Neural progenitor cell (in vitro differentiated cells): ENCODE results near the gene XPNPEP3. TPM values are rescaled to one million over a fixed set of nuclear protein-coding genes. Genes with fewer than 3 reads are reported as not detected.

Experiments used
- DNase-seq: peaks from one replicate; pipeline ENCODE4 v3.0.0-alpha.2; 2016; ENCODE audit warnings: low spot score
- H2AFZ ChIP-seq: fragments of 200-600 bp; sonication (generic); replicated peaks from 2 replicates; pipeline ENCODE4 v1.6.1; 2016; ENCODE audit warnings: antibody characterized with exemption
- H3F3A ChIP-seq: fragments of 200-600 bp; sonication (generic); 2 replicates; pipeline ENCODE4 v1.6.1; 2016; ENCODE audit warnings: antibody characterized with exemption, low read depth
- H3K27ac ChIP-seq: fragments of 200-600 bp; sonication (generic); 2 replicates; pipeline ENCODE4 v1.5.1; 2016; ENCODE audit warnings: mild to moderate bottlenecking
- H3K27me3 ChIP-seq: fragments of 200-600 bp; sonication (generic); 2 replicates; pipeline ENCODE4 v1.6.1; 2016; ENCODE audit warnings: mild to moderate bottlenecking, moderate library complexity
- H3K36me3 ChIP-seq: fragments of 200-600 bp; sonication (generic); 2 replicates; pipeline ENCODE4 v1.5.1; 2016
- H3K4me1 ChIP-seq: fragments of 200-600 bp; sonication (generic); 2 replicates; pipeline ENCODE4 v1.6.1; 2016; ENCODE audit warnings: mixed run types
- H3K4me2 ChIP-seq: fragments of 200-600 bp; sonication (generic); 2 replicates; pipeline ENCODE4 v1.6.1; 2016
- H3K4me3 ChIP-seq: fragments of 200-600 bp; sonication (generic); 2 replicates; pipeline ENCODE4 v1.5.1; 2016
- H3K79me2 ChIP-seq: fragments of 200-600 bp; sonication (generic); 2 replicates; pipeline ENCODE4 v1.6.1; 2016; ENCODE audit warnings: low read depth
- H3K9ac ChIP-seq: fragments of 200-600 bp; sonication (generic); 2 replicates; pipeline ENCODE4 v1.6.1; 2016
- H3K9me3 ChIP-seq: fragments of 200-600 bp; sonication (generic); 2 replicates; pipeline ENCODE4 v1.5.1; 2016; ENCODE audit warnings: low read depth
- H4K20me1 ChIP-seq: fragments of 200-600 bp; sonication (generic); 2 replicates; pipeline ENCODE4 v1.6.1; 2016; ENCODE audit warnings: low read depth
- H3K27ac Mint-ChIP-seq: 3 replicates; pipeline ENCODE4 v1.8.0; 2021; ENCODE audit warnings: mixed read lengths
- H3K27me3 Mint-ChIP-seq: 2 replicates; pipeline ENCODE4 v1.8.0; 2022; ENCODE audit warnings: low read depth, mild to moderate bottlenecking, inconsistent platforms, moderate library complexity, mixed read lengths; ENCODE audit not compliant: insufficient read depth
- H3K36me3 Mint-ChIP-seq: 3 replicates; pipeline ENCODE4 v1.8.0; 2021; ENCODE audit warnings: mixed read lengths
- H3K4me1 Mint-ChIP-seq: 3 replicates; pipeline ENCODE4 v1.8.0; 2021; ENCODE audit warnings: mixed read lengths
- H3K4me3 Mint-ChIP-seq: 3 replicates; pipeline ENCODE4 v1.8.0; 2021; ENCODE audit warnings: mild to moderate bottlenecking, moderate library complexity, mixed read lengths
- H3K9me3 Mint-ChIP-seq: 3 replicates; pipeline ENCODE4 v1.8.0; 2020; ENCODE audit warnings: mixed read lengths
- EZH2 ChIP-seq: fragments of 200-600 bp; sonication (generic); IDR thresholded peaks from 2 replicates; pipeline ENCODE4 v1.6.1; 2017; ENCODE audit warnings: antibody characterized with exemption, mild to moderate bottlenecking, moderate library complexity
- EZH2phosphoT487 ChIP-seq: fragments of 200-600 bp; sonication (generic); IDR thresholded peaks from 2 replicates; pipeline ENCODE4 v1.6.1; 2017; ENCODE audit warnings: antibody characterized with exemption
- total RNA-seq: library from RNA; depleted of rRNA; stranded (reverse); fragments of >200 nt; gene quantifications from 2 replicates; pipeline ENCODE4 v1.2.3, GENCODE V29; 2015; ENCODE audit warnings: low replicate concordance
- TF ChIP-seq, protein P1 (sequence below): fragments of 200-600 bp; sonication (generic); IDR thresholded peaks from 2 replicates; pipeline ENCODE4 v1.5.1; 2017; ENCODE audit warnings: antibody characterized with exemption, mild to moderate bottlenecking

Gene XPNPEP3
- total RNA-seq, 1 donor from 2014 or later: 21.4 TPM

DNA sequence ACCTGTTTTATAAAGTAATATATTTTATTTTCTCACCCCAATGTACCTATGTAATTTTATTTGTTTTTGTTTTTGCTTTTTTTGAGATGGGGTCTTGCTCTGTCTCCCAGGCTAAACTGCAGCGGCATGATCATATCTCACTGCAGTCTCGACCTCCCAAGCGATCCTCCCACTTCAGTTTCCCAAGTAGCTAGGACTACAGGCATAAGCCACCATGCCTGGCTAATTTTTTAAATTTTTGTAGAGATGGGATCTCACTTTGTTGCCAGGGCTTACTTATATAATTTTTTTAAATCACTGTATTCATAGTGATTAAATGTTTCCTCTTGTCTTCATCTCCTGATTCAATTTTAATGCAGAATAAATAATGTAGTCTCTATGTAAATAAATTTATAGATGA is 18.2 kb downstream of the XPNPEP3 start:
- no peak overlapping the region for H3K27ac Mint-ChIP-seq

DNA sequence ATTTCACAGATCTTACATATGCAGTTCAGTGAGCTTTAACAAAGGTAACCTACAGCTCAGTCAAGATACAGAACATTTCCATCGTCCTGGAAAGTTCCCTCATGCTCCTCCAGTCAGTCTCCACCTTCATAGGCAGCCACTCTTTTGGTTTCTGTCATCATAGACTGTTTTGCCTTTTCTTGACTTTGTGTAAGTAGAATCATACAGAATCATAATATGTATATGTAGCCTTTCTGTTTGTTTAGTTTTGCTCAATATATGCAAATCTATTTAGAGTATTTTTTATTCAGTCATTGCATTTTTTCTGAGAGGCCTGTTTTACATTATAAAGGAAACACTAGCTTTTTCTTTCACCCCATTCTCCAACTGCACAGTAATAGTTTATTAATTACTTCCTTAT is 20.0 kb downstream of the XPNPEP3 start:
- H3K4me3 Mint-ChIP-seq: no peak overlapping the region
- Histone ChIP-seq H2AFZ (no peak overlapping the region), H3K9ac (no peak overlapping the region), H3K27me3 (no peaks in the 10 kb centered on the region), H3K4me2 (no peak overlapping the region), H3K27ac (no peak overlapping the region), H3K4me3 (no peak overlapping the region), H4K20me1 (no peaks in the 10 kb centered on the region), H3K9me3 (no peaks in the 10 kb centered on the region), H3K36me3 (peaks cover 4% of the 10 kb centered on the region), H3K79me2 (no peaks in the 10 kb centered on the region), H3F3A (no peaks in the 10 kb centered on the region), H3K4me1 (no peaks in the 10 kb centered on the region)
- TF ChIP-seq EZH2 (no peak), EZH2phosphoT487 (no peak)
- TF ChIP-seq, protein P1, sequence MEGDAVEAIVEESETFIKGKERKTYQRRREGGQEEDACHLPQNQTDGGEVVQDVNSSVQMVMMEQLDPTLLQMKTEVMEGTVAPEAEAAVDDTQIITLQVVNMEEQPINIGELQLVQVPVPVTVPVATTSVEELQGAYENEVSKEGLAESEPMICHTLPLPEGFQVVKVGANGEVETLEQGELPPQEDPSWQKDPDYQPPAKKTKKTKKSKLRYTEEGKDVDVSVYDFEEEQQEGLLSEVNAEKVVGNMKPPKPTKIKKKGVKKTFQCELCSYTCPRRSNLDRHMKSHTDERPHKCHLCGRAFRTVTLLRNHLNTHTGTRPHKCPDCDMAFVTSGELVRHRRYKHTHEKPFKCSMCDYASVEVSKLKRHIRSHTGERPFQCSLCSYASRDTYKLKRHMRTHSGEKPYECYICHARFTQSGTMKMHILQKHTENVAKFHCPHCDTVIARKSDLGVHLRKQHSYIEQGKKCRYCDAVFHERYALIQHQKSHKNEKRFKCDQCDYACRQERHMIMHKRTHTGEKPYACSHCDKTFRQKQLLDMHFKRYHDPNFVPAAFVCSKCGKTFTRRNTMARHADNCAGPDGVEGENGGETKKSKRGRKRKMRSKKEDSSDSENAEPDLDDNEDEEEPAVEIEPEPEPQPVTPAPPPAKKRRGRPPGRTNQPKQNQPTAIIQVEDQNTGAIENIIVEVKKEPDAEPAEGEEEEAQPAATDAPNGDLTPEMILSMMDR: no peak
- DNase-seq: no peak
- no peaks in the 10 kb centered on the region for H3K27me3 Mint-ChIP-seq
- peaks cover 3% of the 10 kb centered on the region for H3K36me3 Mint-ChIP-seq
- no peaks in the 10 kb centered on the region for H3K9me3 Mint-ChIP-seq
- H3K4me1 Mint-ChIP-seq: no peaks in the 10 kb centered on the region
- no peak overlapping the region for H3K27ac Mint-ChIP-seq

More for the DNA sequence above, 18.2 kb downstream of the XPNPEP3 start:
- no peak overlapping the region for H3K27ac ChIP-seq
- no peaks in the 10 kb centered on the region for H3K4me1 Mint-ChIP-seq
- H3K4me3 Mint-ChIP-seq: no peak overlapping the region
- TF ChIP-seq EZH2phosphoT487: no peak
- TF ChIP-seq, protein P1: no peak
- TF ChIP-seq EZH2: no peak
- no peaks in the 10 kb centered on the region for H3K4me1 ChIP-seq
- H4K20me1 ChIP-seq: no peaks in the 10 kb centered on the region
- H3K27me3 Mint-ChIP-seq: no peaks in the 10 kb centered on the region
- H3K4me3 ChIP-seq: no peak overlapping the region
- H3K9me3 Mint-ChIP-seq: no peaks in the 10 kb centered on the region
- H3K36me3 Mint-ChIP-seq: peaks cover 3% of the 10 kb centered on the region
- H3K36me3 ChIP-seq: peaks cover 7% of the 10 kb centered on the region
- H3K9ac ChIP-seq: no peak overlapping the region
- no peak overlapping the region for H2AFZ ChIP-seq
- H3K4me2 ChIP-seq: no peak overlapping the region
- H3K27me3 ChIP-seq: no peaks in the 10 kb centered on the region
- H3K9me3 ChIP-seq: no peaks in the 10 kb centered on the region
- DNase-seq: no peak
- H3K79me2 ChIP-seq: no peaks in the 10 kb centered on the region
- H3F3A ChIP-seq: no peaks in the 10 kb centered on the region

GRCh38 chr22:40877488-40877887 is 20.5 kb downstream of the XPNPEP3 start:
- Mint-ChIP-seq H3K4me1 (no peaks in the 10 kb centered on the region), H3K9me3 (no peaks in the 10 kb centered on the region), H3K4me3 (no peak overlapping the region), H3K27me3 (no peaks in the 10 kb centered on the region), H3K27ac (no peak overlapping the region), H3K36me3 (peaks cover 4% of the 10 kb centered on the region)
- H2AFZ ChIP-seq: no peak overlapping the region
- peaks cover 4% of the 10 kb centered on the region for H3K36me3 ChIP-seq
- H3K9me3 ChIP-seq: no peaks in the 10 kb centered on the region
- H3K27ac ChIP-seq: no peak overlapping the region
- TF ChIP-seq, protein P1: no peak
- no peak for TF ChIP-seq EZH2
- TF ChIP-seq EZH2phosphoT487: no peak
- H3K9ac ChIP-seq: no peak overlapping the region
- H3K4me2 ChIP-seq: no peak overlapping the region
- H3F3A ChIP-seq: no peaks in the 10 kb centered on the region
- no peak for DNase-seq
- no peaks in the 10 kb centered on the region for H3K79me2 ChIP-seq
- no peaks in the 10 kb centered on the region for H3K27me3 ChIP-seq
- no peaks in the 10 kb centered on the region for H4K20me1 ChIP-seq
- no peaks in the 10 kb centered on the region for H3K4me1 ChIP-seq
- H3K4me3 ChIP-seq: no peak overlapping the region
